MCF 10A (cell line): Measurements from ENCODE around the gene BABAM1. TPM values are rescaled to one million over a fixed set of nuclear protein-coding genes. Genes with fewer than 3 reads are reported as not detected.

Experiments used
- BruUV-seq: library from RNA; stranded (reverse); fragments of 400-500 nt; replicated peaks from 2 replicates; lab custom pipeline; 2021; lab: Mats Ljungman, UMichigan
- CTCF ChIA-PET: fragments of 300-600 bp; sonication (Branson Sonifier 250); formaldehyde crosslinking; extraction: SDS; loops from one replicate; lab custom pipeline; 2021; ENCODE audit warnings: antibody characterized with exemption, inconsistent platforms; lab: Yijun Ruan, JAX
- POLR2A ChIA-PET: fragments of 300-600, 350-650 bp; sonication (Branson Sonifier 250); formaldehyde crosslinking; extraction: SDS; loops from one replicate; lab custom pipeline; 2020; ENCODE audit warnings: antibody characterized with exemption, inconsistent platforms; lab: Yijun Ruan, JAX
- DNase-seq: peaks from one replicate; pipeline ENCODE4 v3.0.0-alpha.2; 2018; ENCODE audit not compliant: unreplicated experiment
- H3K27ac Mint-ChIP-seq: one replicate; pipeline ENCODE4 v1.8.0; 2022; ENCODE audit warnings: mild to moderate bottlenecking, low read depth, mixed read lengths; ENCODE audit not compliant: unreplicated experiment
- H3K27me3 Mint-ChIP-seq: one replicate; pipeline ENCODE4 v1.8.0; 2022; ENCODE audit warnings: mixed read lengths; ENCODE audit not compliant: insufficient read depth, unreplicated experiment
- H3K36me3 Mint-ChIP-seq: one replicate; pipeline ENCODE4 v1.8.0; 2022; ENCODE audit warnings: mild to moderate bottlenecking, moderate library complexity, mixed read lengths; ENCODE audit not compliant: insufficient read depth, unreplicated experiment
- H3K4me1 Mint-ChIP-seq: one replicate; pipeline ENCODE4 v1.8.0; 2022; ENCODE audit warnings: mixed read lengths; ENCODE audit not compliant: insufficient read depth, unreplicated experiment
- H3K4me3 Mint-ChIP-seq: one replicate; pipeline ENCODE4 v1.8.0; 2022; ENCODE audit warnings: mild to moderate bottlenecking, moderate library complexity, mixed read lengths; ENCODE audit not compliant: unreplicated experiment
- H3K9me3 Mint-ChIP-seq: one replicate; pipeline ENCODE4 v1.8.0; 2022; ENCODE audit warnings: mixed read lengths; ENCODE audit not compliant: unreplicated experiment
- CTCF ChIP-seq: fragments of 200-600 bp; IDR thresholded peaks from one replicate; pipeline ENCODE4 v1.8.0; 2022; ENCODE audit warnings: antibody characterized with exemption, mild to moderate bottlenecking; ENCODE audit not compliant: unreplicated experiment
- intact Hi-C: fragments of 100-400 bp; cut with micrococcal nuclease; formaldehyde crosslinking; loops from 2 replicates; pipeline ENCODE4 v1.14.1; 2022
- total RNA-seq: library from RNA; stranded (reverse); gene quantifications from 2 replicates; pipeline ENCODE4 v1.2.3, GENCODE V29; 2022

BABAM1 gene
- total RNA-seq, 1 experiment from 2014 or later, result 96.1 TPM

- TF ChIP-seq CTCF, result no peak
- no peak overlapping the region for H3K4me3 Mint-ChIP-seq
- no peaks in the 10 kb centered on the region for H3K27me3 Mint-ChIP-seq
- DNase-seq, result no peak
- H3K27ac Mint-ChIP-seq, result no peak overlapping the region
- H3K4me1 Mint-ChIP-seq, result no peaks in the 10 kb centered on the region
- intact Hi-C loops, result loop anchor here (10.0 kb wide), 1 partner anchor 155 kb away; the partner anchor contains the start of genes HAUS8 and MYO9B
- H3K9me3 Mint-ChIP-seq, result no peaks in the 10 kb centered on the region
- POLR2A ChIA-PET, result no interaction called here
- BruUV-seq, result no TSS peak
- peaks cover 42% of the 10 kb centered on the region for H3K36me3 Mint-ChIP-seq
- CTCF ChIA-PET, result no interaction called here
Observed at GRCh38 chr19:17229890-17230289, 37.4 kb upstream of the BABAM1 start.

- ChIA-PET POLR2A (no interaction called here), CTCF (interaction anchor here (0.6 kb wide), 1 partner anchor 553 kb away, joined by 3 read pairs; no protein-coding TSS in a partner anchor)
- no peak overlapping the region for H3K27ac Mint-ChIP-seq
- no peaks in the 10 kb centered on the region for H3K9me3 Mint-ChIP-seq
- no TSS peak for BruUV-seq
- H3K4me1 Mint-ChIP-seq, result no peaks in the 10 kb centered on the region
- TF ChIP-seq CTCF, result no peak
- intact Hi-C loops, result no loop called here
- H3K36me3 Mint-ChIP-seq, result peaks cover 43% of the 10 kb centered on the region
- no peaks in the 10 kb centered on the region for H3K27me3 Mint-ChIP-seq
- no peak overlapping the region for H3K4me3 Mint-ChIP-seq
- DNase-seq, result no peak
Observed at GRCh38 chr19:17232258-17232657, 35.0 kb upstream of the BABAM1 start.

- TF ChIP-seq CTCF, result no peak
- Mint-ChIP-seq H3K36me3 (peaks cover 66% of the 10 kb centered on the region), H3K4me1 (no peaks in the 10 kb centered on the region), H3K9me3 (no peaks in the 10 kb centered on the region), H3K4me3 (peak overlapping the region; percentile 57), H3K27me3 (no peaks in the 10 kb centered on the region), H3K27ac (no peak overlapping the region)
- BruUV-seq, result no TSS peak
- intact Hi-C loops, result no loop called here
- peak; percentile 67 for DNase-seq
- ChIA-PET POLR2A (interaction anchor here (1.2 to 3.7 kb wide), 4 partner anchors 8 to 29 kb away, joined by 5 to 35 read pairs (median 12); partner anchors contain the start of genes NR2F6, OCEL1, USE1 and USHBP1), CTCF (interaction anchor here (0.7 to 1.0 kb wide), 4 partner anchors 19 to 453 kb away, joined by 3 to 6 read pairs (median 4); no protein-coding TSS in a partner anchor)
Observed at GRCh38 chr19:17234911-17235299, 32.3 kb upstream of the BABAM1 start.

- ChIA-PET POLR2A (interaction anchor here (0.8 to 3.7 kb wide), 4 partner anchors 9 to 57 kb away, joined by 3 to 35 read pairs (median 12); partner anchors contain the start of genes NR2F6, OCEL1 and USE1), CTCF (interaction anchor here (0.5 to 1.0 kb wide), 4 partner anchors 20 to 453 kb away, joined by 3 to 5 read pairs (median 4); no protein-coding TSS in a partner anchor)
- Mint-ChIP-seq H3K27ac (no peak overlapping the region), H3K9me3 (no peaks in the 10 kb centered on the region), H3K27me3 (no peaks in the 10 kb centered on the region), H3K4me1 (no peaks in the 10 kb centered on the region), H3K36me3 (peaks cover 69% of the 10 kb centered on the region), H3K4me3 (peak overlapping the region; percentile 57)
- DNase-seq, result peak; percentile 32
- intact Hi-C loops, result no loop called here
- BruUV-seq, result no TSS peak
- peak; percentile 20 for TF ChIP-seq CTCF
Observed at GRCh38 chr19:17235300-17235970, 31.8 kb upstream of the BABAM1 start.
